ENCODE results near the gene HMMR.

DNA sequence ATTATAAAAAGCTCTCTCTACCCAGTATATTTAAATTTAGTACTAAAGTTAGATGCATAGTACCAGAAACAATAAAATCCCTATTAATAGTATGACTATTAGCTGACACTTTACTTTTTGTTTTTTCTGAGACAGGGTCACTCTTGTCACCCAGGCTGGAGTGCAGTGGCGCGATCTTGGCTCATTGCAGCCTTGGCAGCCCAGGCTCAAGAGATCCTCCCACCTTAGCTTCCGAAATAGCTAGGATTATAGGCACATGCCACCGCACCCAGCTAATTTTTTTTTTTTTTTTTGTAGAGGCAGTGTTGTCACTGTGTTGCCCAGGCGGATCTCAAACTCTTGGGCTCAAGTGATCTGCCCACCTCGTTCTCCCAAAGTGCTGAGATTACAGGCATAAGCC is 15.1 kb upstream of the HMMR start:
- TF ChIP-seq, protein P1, sequence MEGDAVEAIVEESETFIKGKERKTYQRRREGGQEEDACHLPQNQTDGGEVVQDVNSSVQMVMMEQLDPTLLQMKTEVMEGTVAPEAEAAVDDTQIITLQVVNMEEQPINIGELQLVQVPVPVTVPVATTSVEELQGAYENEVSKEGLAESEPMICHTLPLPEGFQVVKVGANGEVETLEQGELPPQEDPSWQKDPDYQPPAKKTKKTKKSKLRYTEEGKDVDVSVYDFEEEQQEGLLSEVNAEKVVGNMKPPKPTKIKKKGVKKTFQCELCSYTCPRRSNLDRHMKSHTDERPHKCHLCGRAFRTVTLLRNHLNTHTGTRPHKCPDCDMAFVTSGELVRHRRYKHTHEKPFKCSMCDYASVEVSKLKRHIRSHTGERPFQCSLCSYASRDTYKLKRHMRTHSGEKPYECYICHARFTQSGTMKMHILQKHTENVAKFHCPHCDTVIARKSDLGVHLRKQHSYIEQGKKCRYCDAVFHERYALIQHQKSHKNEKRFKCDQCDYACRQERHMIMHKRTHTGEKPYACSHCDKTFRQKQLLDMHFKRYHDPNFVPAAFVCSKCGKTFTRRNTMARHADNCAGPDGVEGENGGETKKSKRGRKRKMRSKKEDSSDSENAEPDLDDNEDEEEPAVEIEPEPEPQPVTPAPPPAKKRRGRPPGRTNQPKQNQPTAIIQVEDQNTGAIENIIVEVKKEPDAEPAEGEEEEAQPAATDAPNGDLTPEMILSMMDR (IDR thresholded peaks at IDR 0.05): no peak
- TF ChIP-seq ZFX (IDR thresholded peaks at IDR 0.05; ENCODE audit: borderline replicate concordance): no peak

Data from 22Rv1 (cell line).